Natural killer cell (primary cell): Measurements from ENCODE around the gene KCNJ6. TPM values are rescaled to one million over a fixed set of nuclear protein-coding genes. Genes with fewer than 3 reads are reported as not detected.

Experiments
- ATAC-seq, 3 donors: fragments of 150-1000 bp in 2 of 3; fragments of 200-7000 bp in 1 of 3; cut with Tn5 transposase; 1 replicate in 1 of 3; 2 replicates in 2 of 3; pipeline ENCODE4 v1.10.0; 2021; ENCODE audit warnings: mild to moderate bottlenecking in 2 of 3, moderate library complexity in 2 of 3
- DNase-seq, 2 donors: peaks; one replicate each; pipeline versions ENCODE4 v3.0.0 to v3.0.0-alpha.2; 2013 to 2021; ENCODE audit warnings: mixed read lengths in 1 of 2
- H3K27ac ChIP-seq: one replicate; pipeline ENCODE4 v1.5.1; 2013; ENCODE audit warnings: mild to moderate bottlenecking, low read length
- H3K27me3 ChIP-seq: one replicate; pipeline ENCODE4 v1.6.1; 2013; ENCODE audit warnings: low read length; ENCODE audit not compliant: control insufficient read depth, insufficient read depth
- H3K36me3 ChIP-seq: one replicate; pipeline ENCODE4 v1.6.1; 2013; ENCODE audit warnings: low read length; ENCODE audit not compliant: control insufficient read depth, insufficient read depth
- H3K4me1 ChIP-seq: one replicate; pipeline ENCODE4 v1.6.1; 2013; ENCODE audit warnings: low read length; ENCODE audit not compliant: control insufficient read depth, insufficient read depth
- H3K4me3 ChIP-seq: one replicate; pipeline ENCODE4 v1.5.1; 2013; ENCODE audit warnings: low read length
- H3K9me3 ChIP-seq: one replicate; pipeline ENCODE4 v1.6.1; 2013; ENCODE audit warnings: low read length; ENCODE audit not compliant: control insufficient read depth, insufficient read depth
- H3K27ac Mint-ChIP-seq, 2 donors: one replicate each; pipeline ENCODE4 v1.8.0; 2022; ENCODE audit warnings: mild to moderate bottlenecking in 2 of 2, mixed read lengths in 2 of 2, moderate library complexity in 1 of 2
- H3K27me3 Mint-ChIP-seq, 2 donors: one replicate each; pipeline ENCODE4 v1.8.0; 2022; ENCODE audit warnings: low read depth in 2 of 2, mixed read lengths in 2 of 2
- H3K36me3 Mint-ChIP-seq: one replicate; pipeline ENCODE4 v1.8.0; 2022; ENCODE audit warnings: mixed read lengths
- H3K4me1 Mint-ChIP-seq, 2 donors: one replicate each; pipeline ENCODE4 v1.8.0; 2022; ENCODE audit warnings: mixed read lengths in 2 of 2
- H3K4me3 Mint-ChIP-seq: one replicate; pipeline ENCODE4 v1.8.0; 2022; ENCODE audit warnings: mild to moderate bottlenecking, moderate library complexity, mixed read lengths
- H3K9me3 Mint-ChIP-seq, 2 donors: one replicate each; pipeline ENCODE4 v1.8.0; 2022; ENCODE audit warnings: mixed read lengths in 2 of 2
- WGBS: methylation state at CpG from one replicate; pipeline ENCODE4 v1.1.7; 2013; ENCODE audit warnings: missing lambda C conversion rate; ENCODE audit not compliant: insufficient coverage; 5-methylcytosine and 5-hydroxymethylcytosine counted together
- intact Hi-C: fragments of 100-400 bp; cut with micrococcal nuclease; formaldehyde crosslinking; loops from one replicate; pipeline ENCODE4 v1.14.2; 2022
- total RNA-seq, 4 donors: library from RNA; stranded (reverse); fragments of 120-200 nt in 1 of 4; gene quantifications; one replicate each; pipeline versions ENCODE4 v1.2.3 to v1.2.4, GENCODE V29; 2013 to 2022
- TF ChIP-seq, protein P1 (sequence below): fragments of 200-600 bp; IDR thresholded peaks from one replicate; pipeline ENCODE4 v1.8.0; 2022; ENCODE audit warnings: antibody characterized with exemption

KCNJ6 gene
- total RNA-seq, 3 donors from 2014 or later (not counting 1 experiment from before 2014, with no cell fraction given): not detected

DNA sequence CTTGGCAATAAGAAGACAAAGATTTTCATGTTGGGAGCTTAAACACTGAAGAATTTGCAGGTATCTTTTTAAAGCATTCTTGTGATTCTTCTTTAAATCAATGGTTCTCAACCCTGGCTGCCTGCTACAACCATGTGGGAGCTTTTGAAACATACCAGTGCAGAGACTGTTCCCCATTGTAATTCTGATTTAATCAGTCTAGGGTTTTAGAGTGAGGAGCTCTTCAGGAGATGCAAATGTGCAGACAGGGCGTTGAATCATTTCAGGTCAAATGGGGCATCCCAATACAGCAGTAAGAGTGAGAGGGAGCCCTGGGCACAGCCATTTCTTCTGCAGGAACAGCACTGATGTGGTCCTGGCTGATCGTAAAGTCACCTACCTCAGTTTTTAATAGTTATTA, 24.3 kb downstream of the KCNJ6 start:
- no peaks in the 10 kb centered on the region for H3K36me3 Mint-ChIP-seq
- DNase-seq: no peak
- TF ChIP-seq, protein P1, sequence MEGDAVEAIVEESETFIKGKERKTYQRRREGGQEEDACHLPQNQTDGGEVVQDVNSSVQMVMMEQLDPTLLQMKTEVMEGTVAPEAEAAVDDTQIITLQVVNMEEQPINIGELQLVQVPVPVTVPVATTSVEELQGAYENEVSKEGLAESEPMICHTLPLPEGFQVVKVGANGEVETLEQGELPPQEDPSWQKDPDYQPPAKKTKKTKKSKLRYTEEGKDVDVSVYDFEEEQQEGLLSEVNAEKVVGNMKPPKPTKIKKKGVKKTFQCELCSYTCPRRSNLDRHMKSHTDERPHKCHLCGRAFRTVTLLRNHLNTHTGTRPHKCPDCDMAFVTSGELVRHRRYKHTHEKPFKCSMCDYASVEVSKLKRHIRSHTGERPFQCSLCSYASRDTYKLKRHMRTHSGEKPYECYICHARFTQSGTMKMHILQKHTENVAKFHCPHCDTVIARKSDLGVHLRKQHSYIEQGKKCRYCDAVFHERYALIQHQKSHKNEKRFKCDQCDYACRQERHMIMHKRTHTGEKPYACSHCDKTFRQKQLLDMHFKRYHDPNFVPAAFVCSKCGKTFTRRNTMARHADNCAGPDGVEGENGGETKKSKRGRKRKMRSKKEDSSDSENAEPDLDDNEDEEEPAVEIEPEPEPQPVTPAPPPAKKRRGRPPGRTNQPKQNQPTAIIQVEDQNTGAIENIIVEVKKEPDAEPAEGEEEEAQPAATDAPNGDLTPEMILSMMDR: no peak
- H3K4me3 ChIP-seq: no peak overlapping the region
- H3K4me1 ChIP-seq: no peaks in the 10 kb centered on the region
- no peaks in the 10 kb centered on the region for H3K36me3 ChIP-seq
- H3K27me3 ChIP-seq: no peaks in the 10 kb centered on the region
- H3K4me3 Mint-ChIP-seq: no peak overlapping the region
- no peak overlapping the region for H3K27ac ChIP-seq
- no peaks in the 10 kb centered on the region for H3K4me1 Mint-ChIP-seq
- no peaks in the 10 kb centered on the region for H3K9me3 Mint-ChIP-seq
- peaks cover under 1 to 7% of the 10 kb centered on the region in 2 donors for H3K27me3 Mint-ChIP-seq
- no peak overlapping the region for H3K27ac Mint-ChIP-seq
- no peak for ATAC-seq
- H3K9me3 ChIP-seq: no peaks in the 10 kb centered on the region
- WGBS: 67% methylated on average over 1 of the region's 2 CpGs
- intact Hi-C loops: no loop called here

DNA sequence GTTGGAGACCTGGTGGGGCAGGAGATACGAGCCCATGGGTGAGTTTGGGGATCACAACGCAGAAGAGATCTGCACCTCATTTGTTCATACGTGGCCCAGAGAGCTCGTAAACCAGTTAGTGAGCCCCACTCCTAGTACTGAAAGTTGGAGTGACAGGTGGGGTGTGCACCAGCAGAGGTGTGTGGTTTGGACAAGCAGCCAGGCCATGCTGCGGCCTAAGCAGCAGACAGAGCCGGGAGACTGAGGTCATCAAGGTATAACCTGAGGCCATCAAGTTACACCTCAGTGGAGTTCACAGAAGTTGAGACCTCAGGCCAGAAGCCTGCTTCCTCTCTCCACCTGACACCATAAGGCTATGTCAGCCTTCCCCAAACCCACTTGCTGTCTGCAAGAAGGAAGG, 27.6 kb downstream of the KCNJ6 start:
- no peak overlapping the region for H3K4me3 ChIP-seq
- Mint-ChIP-seq H3K4me1 (no peaks in the 10 kb centered on the region), H3K36me3 (no peaks in the 10 kb centered on the region), H3K4me3 (no peak overlapping the region), H3K9me3 (no peaks in the 10 kb centered on the region), H3K27me3 (peaks cover 3 to 23% of the 10 kb centered on the region in 2 donors), H3K27ac (no peak overlapping the region)
- no peaks in the 10 kb centered on the region for H3K36me3 ChIP-seq
- no peak for DNase-seq
- H3K4me1 ChIP-seq: no peaks in the 10 kb centered on the region
- H3K9me3 ChIP-seq: no peaks in the 10 kb centered on the region
- TF ChIP-seq, protein P1: no peak
- no peaks in the 10 kb centered on the region for H3K27me3 ChIP-seq
- no peak overlapping the region for H3K27ac ChIP-seq
- intact Hi-C loops: no loop called here
- WGBS: 90% methylated on average over 6 of the region's 6 CpGs
- ATAC-seq: no peak

DNA sequence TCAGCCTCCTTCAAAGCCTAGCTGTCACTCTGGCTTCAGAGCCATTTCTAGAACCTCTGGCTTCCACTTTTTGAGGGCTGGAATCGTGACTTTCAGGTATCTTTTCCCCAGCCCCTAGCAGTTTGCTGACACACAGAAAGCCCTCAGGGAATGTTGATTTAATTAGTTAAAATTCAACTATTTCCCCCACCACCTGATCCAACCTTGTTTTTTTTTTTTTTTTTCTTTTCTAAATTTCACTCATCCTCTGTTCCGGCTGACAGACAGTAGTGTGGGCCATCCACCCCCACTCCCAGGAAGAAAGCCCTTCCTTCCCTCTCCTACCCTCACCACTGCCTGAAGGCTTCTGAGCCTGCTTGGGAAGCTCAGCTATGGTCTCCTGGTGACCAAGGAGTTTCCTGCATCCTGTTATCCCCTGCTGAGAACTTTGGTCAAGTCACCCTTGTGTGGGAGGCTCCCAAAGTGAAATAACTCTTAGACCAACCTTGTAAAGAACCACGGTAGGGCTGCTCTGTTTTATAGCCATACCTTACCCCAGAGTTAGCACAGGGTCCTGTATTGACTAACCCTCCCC, 29.4 kb downstream of the KCNJ6 start:
- WGBS: 77% methylated on average over 3 of the region's 3 CpGs
- Histone ChIP-seq H3K27ac (no peak overlapping the region), H3K27me3 (no peaks in the 10 kb centered on the region), H3K9me3 (no peaks in the 10 kb centered on the region), H3K4me1 (no peaks in the 10 kb centered on the region), H3K4me3 (no peak overlapping the region), H3K36me3 (no peaks in the 10 kb centered on the region)
- Mint-ChIP-seq H3K36me3 (no peaks in the 10 kb centered on the region), H3K4me3 (no peak overlapping the region), H3K9me3 (no peaks in the 10 kb centered on the region), H3K4me1 (no peaks in the 10 kb centered on the region), H3K27ac (no peak overlapping the region), H3K27me3 (peaks cover 3 to 24% of the 10 kb centered on the region in 2 donors)
- DNase-seq (no peak), ATAC-seq (no peak)
- TF ChIP-seq, protein P1: no peak
- intact Hi-C loops: no loop called here

DNA sequence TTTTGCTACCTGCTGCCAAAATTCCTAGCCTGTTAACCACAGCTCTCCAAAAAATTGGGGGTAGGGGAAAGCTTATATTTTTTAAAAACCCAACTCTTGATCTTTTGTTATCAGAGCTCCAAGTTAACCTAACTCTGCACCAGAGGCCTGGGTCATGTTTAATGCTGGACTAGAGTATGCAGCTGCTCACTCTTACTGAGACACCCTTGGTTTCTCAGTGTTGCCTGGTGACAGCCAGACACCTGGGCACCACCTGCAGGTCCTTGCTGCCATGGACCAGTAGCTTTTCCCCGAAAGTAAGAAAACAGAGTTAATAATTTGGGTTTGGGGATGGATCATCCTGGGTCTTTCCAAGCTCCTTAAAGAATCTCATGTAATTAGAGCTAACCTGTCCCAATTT, 30.1 kb downstream of the KCNJ6 start:
- H3K4me1 Mint-ChIP-seq: no peaks in the 10 kb centered on the region
- H3K36me3 Mint-ChIP-seq: no peaks in the 10 kb centered on the region
- Histone ChIP-seq H3K4me1 (no peaks in the 10 kb centered on the region), H3K4me3 (no peak overlapping the region), H3K9me3 (no peaks in the 10 kb centered on the region), H3K36me3 (no peaks in the 10 kb centered on the region), H3K27ac (no peak overlapping the region), H3K27me3 (no peaks in the 10 kb centered on the region)
- DNase-seq: no peak
- H3K9me3 Mint-ChIP-seq: no peaks in the 10 kb centered on the region
- TF ChIP-seq, protein P1: no peak
- no peak overlapping the region for H3K4me3 Mint-ChIP-seq
- intact Hi-C loops: no loop called here
- WGBS: 100% methylated on average over 1 of the region's 1 CpG
- H3K27me3 Mint-ChIP-seq: peaks cover 3 to 24% of the 10 kb centered on the region in 2 donors
- no peak for ATAC-seq
- no peak overlapping the region for H3K27ac Mint-ChIP-seq
